NCI-H524 (cell line): ENCODE results near the gene LY6G5C.

Experiments
- DNase-seq, 2 experiments: peaks; one replicate each; lab custom pipeline; 2025; lab: John Stamatoyannopoulos, UW

LY6G5C gene

DNA sequence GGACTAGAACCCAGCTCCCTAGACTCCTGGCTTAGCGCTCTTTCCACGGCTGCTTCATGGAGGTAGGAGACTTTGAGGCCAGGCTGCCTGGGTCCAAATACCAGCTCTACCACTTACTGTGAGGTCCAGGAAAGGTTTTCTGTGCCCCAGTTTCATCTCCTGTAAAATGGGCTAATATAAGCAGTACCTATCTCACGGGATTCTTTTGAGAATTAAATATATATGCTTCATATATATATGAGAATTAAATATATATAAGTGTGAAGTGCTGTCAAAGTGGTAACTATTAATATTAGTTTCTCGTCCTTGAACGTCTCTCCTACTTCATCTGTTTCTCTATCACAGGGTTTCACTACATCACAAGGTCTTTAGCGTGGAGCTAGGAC is 10.2 kb upstream of the LY6G5C start:
- no peak for DNase-seq

DNA sequence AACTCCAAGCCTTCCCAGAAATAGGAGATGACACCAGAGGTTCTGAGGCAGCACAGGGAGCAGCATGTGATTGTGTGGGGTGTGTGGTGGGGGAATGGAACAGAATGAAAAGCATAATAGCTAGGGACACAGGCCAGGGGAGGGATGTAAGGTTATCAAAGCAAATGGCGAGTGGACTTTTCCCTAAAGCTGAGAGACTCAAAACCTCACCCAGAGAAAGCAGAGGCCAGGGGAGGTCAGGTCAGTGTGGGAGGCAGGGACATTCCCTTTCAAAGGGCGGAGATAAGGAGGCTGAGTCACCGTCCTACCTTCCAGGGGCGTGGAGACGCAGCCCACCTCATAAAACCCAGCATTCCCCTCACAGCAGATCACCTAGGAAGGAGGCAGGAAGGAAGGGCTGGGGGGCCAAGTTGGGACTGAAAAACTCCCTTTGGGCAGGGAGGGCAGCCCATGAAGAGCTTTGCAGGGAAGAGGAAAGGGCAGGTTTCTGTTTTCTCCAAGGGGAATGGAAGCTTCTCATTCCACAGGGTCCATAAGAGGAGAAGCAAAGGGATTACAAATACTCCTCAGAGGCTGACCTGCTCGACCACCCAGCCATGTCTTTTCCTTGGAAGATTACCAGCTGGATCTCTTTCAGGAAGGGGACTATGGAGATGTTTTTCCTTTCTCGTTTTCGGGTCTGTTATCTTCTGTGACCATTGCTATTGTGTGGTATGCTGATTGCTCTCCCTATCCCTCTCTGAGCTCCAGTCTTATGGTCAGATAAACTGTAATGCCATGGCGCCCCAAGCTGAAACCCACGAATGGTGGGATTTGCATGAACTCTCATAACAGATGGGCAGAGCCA is 9.6 kb upstream of the LY6G5C start:
- no peak for DNase-seq

DNA sequence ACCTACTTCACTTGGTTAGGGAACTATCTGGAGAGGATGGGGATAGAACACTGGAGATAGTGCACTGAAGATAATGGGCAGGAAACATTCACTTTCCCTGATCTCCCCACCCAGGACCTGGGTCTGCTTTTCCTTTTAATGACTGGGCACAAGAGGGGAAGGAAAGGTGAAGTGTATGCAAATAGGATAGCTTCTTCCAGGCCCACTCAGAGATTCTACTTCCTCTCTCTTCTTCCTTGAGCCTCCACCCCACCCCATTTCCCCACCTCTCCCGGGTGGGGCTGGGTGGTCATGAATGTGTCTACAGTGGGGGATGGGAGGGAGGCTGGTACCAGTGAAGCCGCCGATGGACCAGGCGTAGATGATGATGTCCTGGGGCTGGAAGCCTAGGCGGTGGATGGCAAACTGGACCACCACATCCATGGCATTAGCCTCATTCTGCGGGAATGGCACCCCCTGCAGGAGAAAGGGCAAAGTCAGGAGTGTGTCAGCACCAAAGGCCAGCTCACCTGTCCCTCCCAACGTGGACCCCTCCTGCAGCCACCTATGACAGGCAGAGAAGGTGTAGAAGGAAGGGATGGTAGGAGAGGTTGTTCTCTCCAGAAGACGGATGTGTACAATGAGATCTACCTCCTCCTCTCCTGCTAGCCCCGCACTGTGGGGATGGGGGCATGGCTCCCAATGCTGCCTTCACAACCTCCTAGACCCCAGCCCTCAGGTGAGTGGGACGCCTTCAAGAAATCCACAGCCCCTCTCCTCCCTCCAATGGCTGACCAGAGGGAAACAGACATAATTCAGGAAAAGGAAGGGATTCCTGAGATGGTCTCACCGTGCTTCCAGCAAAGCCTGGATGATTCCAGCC is 8.6 kb upstream of the LY6G5C start:
- DNase-seq = no peak

DNA sequence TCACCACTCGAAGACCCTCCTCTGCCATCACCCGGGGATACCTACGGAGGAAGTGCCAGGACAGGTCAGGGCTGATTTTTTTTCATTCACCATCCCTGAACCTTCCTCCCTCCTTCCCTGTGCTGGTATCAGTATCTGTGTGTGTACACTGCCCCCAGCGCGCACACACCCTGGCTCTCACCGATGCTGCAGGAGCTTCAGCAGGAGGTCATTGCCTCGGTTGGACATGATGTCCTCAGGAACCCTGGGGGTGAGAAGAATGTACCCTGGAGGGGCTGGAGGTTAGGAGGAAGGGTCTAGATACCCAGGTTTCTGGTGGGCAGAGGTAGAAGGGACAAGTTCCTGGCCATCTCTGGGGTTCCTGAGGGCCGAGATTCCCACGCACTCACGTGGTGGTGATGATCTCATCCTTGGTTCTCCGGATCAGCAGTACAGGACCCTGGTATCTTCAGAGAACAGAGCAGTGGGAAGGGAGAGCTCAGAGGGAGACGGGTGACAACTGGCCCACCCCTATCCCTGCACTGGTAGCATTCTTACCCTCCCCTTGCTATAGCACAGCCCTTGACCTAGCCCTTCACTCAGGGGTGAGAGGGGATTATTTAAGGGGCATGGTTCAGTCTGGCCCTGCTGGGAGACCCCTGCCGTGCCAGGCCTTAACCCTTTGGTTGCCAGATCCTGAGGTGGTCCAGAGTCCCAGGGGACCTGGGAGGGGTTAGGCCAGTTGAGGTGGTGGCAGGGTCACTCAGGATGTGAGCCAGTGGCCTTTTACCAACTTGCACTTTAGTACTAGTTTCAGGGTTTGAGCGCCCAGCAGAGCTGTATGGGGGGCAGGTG is 7.2 kb upstream of the LY6G5C start:
- no peak for DNase-seq

DNA sequence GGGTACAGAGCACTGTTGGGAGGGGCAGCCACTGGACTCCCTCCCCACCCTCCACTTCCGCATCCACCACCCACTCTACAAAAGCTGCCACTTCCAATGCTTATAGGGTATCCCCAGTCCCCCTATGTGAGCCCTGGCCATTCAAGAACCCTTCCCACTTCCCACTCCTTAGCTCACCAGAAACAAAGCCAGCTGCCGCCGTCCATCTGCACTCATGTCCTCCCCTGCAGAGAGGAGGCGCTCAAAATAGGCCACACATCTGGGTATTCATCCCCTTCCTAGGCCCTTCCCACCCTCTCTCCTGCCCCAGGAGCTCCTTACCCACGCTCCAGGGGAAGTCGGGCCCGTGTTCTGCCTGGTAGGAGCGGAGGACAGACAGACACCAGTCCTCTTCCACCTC is 6.5 kb upstream of the LY6G5C start:
- no peak for DNase-seq

DNA sequence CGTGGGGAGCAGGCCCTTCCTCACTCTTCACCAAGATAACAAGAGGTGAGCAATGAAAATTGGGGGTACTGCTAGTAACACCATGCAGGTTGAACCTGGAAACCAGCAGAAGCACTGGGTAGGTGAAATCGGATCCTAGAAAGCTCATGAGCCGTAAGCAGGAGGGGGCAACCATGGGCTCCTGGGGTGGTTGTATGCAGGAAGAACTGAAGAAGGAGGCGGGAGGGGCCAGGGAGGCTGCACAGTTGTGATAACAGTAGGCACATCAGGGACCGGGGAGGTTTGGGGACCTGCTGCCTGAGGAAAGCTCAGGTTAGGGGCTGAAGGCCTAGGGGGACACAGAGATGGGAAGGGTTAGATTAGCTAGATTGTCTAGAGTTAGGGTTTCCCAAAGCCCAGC is 5.6 kb upstream of the LY6G5C start:
- DNase-seq = no peak

DNA sequence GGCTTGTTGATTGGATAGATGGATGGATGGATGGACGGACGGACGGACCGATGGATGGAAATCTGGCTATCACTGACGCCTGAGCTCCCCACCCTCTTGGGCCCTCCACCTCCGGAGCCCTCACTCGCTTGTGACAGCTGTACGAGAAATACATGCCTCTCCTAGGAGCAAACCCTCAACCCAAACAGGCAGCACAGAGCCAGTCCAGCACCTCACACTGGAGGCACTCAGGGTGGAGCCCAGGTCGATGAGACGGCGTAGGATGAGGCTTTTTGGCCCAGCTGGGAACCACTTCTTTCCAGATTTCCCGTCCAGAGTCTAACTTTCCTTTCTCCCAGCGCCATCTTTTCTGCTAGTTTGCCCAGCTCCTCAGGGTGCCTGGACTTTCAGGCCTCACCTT is 2.7 kb upstream of the LY6G5C start:
- no peak for DNase-seq

DNA sequence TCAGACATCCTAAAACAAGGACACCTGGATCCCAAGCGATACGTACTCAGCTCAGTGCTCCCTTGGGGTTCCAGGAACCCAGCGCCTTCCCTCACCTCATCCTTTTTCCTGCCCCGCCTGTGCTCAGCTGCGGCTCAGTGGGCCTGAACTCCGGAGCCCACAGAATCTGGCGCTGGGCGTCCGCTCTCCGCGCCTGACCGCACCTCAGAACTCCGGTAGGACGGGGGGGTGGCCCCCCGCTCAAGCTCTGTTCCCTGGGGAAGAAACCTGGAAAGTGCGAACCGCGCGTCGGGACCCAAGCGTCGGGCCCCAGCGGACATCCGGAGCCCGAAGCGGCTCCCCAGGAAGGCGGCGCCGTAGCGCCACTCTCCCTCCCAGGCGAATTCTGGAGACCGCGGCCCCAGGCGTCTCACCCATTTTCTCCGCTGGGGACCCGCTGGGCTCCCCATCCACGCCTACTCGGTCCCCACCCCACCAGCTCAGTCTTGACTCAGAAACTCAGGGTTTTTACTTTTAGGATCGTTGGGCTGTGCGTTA is 336 bp upstream of the LY6G5C start:
- peak; percentile 53 to 56 for DNase-seq

DNA sequence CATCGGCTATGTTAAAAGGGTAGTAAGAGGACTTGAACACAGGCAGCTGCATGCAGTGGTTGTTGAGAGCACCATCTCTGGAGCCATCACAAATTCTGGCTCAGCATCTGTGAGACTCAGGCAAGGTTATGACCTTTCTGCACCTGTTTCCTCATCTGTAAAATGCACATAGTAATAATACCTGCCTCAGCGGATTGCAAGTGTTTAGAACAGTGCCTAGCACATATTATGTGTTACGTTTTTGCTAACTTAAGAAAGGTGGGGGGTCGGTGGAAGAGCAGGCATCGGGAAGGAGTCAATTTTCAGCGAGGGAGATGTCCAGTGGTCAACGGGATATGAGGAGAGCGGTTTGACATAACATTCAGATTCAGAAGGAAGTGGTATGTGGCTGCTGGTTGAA is 2.9 kb downstream of the LY6G5C start:
- DNase-seq = no peak

DNA sequence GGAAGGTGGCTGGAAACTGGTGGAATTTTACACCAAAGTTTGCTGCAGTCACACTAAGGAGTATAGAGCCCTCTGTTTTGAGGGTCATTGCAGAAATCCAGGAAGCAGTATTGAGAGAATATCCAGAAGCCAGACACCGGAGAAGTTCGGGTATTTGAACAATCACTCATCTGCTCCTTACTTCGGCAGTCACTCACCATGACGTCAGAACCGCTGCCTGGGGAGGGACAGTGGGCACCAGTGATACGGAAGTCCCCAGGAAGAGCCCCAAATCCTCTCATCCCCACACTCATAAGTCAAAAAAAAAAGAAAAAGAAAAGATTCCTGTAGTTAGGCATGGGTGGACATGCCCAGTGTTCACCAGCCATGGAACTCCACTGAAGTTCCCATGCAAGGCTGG is 4.0 kb downstream of the LY6G5C start:
- no peak for DNase-seq

DNA sequence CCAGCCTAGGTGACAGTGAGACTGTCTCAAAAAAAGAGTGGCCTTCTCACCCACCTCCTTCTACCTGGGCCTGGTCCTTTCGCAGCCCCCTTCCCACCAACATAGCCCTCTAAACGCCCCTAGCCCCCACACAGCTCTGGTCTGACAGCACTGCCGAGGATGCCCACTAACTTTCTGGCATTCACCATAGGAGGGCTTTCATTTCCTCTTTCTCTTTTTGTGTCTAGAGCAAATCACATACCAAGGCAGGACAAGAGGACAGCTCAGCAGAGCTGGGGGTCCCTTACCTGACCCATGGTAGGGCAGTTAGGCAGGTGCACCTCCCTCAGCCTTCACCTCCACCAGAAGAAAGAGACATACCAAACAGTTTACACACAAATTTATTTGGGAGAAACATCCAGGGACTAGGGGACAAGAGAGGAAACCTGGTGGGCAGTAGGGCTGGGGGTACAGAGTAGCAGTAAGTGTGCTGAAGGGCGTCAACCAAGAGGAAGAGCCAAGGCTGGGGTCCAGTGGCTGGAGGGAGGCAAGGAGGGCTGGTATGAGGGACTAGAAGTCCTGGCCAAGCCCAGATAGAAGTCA is 4.5 kb downstream of the LY6G5C start:
- DNase-seq = no peak

DNA sequence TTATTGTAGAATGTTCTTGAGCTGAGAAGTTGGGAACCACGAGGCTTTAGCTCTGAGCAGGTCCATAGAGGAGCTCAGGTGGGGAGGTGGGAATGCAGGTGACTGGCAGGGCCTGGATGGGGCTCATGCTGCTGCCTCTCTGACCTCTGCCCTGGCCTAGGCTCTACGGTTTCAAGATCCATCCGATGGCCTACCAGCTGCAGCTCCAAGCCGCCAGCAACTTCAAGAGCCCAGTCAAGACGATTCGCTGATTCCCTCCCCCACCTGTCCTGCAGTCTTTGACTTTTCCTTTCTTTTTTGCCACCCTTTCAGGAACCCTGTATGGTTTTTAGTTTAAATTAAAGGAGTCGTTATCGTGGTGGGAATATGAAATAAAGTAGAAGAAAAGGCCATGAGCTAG is 11.2 kb downstream of the LY6G5C start, which contains the start of gene LY6G5B:
TSS of gene LY6G5B (plus strand) at position 301 of the 400 bp plus-strand sequence. CDS start 975 bp downstream, outside the sequence.
- DNase-seq = no peak

DNA sequence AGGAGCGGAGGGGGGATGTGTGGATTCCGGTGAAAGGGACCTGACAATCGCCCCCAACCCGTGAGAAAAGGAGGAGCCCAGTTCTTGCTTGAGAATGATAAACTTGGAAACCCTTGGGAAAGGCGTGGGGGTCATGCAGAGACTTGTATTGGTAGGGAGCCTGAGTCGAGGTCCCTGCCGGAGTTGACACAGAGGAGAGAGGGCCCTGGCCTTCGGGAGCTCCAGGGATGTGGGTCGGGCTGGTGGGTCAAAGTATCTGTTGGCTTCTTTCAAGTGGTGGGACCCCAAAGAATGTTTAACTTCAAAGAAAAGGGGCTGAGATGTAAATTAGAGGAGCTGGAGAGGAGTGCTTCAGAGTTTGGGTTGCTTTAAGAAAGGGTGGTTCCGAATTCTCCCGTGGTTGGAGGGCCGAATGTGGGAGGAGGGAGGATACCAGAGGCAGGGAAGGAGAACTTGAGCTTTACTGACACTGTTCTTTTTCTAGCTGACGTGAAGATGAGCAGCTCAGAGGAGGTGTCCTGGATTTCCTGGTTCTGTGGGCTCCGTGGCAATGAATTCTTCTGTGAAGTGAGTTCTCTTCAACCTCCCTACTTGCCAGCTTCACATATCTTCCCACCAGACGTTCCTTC is 14.4 kb downstream of the LY6G5C start:
- DNase-seq = no peak

DNA sequence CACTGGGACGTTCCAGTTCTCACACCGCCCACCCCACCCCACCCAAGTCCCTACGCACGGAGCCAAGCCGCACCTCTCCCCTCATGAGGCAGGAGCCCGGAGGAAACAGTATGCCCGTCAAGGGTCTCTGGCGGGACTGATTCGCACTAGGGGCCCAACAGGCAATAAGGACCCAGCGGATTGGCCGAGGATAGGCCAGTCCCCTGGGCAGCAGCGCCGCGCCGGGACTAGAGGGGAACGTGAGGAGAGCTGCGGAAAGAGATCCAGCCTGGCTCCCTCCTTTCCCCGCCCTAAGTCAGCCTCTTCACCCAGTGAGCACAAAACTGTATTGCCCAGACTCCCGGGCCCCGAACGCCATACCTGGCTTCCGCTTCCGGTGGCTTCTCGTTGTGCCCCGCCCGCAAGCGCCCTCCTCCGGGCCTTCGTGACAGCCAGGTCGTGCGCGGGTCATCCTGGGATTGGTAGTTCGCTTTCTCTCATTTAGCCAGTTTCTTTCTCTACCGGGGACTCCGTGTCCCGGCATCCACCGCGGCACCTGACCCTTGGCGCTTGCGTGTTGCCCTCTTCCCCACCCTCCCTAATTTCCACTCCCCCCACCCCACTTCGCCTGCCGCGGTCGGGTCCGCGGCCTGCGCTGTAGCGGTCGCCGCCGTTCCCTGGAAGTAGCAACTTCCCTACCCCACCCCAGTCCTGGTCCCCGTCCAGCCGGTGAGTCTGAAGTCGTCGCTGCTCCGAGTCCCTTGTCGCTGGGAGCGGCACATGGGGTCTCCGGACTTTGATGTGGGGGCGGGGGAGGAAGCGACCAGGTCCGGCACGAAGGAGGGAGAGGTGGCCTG is 15.1 kb downstream of the LY6G5C start, which contains the start of gene CSNK2B:
TSS of gene CSNK2B (plus strand) at position 580 of the 836 bp plus-strand sequence. CDS start 752 bp downstream, outside the sequence.
- DNase-seq = peak; percentile 94 to 96

DNA sequence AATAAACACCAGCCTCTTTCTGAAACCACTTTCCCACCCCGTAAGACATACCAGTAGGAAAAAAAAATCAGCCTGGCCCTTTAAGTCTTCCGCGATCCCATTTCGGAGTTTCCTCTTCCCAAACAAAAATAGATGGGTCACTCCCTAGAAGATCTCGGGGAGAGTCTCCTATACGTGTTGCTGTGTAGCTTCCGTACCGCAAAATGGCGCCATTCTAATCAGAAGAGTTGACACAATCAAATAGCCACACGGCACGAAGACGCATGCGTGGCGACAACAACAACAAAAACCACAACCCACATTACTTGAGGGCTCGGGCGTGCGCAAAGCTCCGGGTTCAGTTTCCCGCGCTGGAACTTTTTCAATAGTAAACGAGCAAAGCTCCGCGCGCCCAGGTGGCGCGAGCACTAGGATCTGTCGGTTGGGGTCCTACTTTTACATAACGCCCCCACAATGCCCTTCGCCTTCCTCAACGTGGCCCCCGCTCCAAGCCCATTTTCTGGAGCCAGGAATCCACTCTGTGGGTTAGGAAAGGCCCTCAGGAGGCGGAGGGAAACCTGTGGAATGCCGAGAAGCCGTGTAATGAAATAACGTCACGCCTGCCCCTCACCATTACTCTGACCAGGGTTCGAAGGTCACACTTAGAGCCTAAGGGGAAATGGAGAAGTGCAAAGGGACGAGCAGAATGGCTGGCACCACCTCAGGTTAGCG is 15.9 kb downstream of the LY6G5C start, which contains the start of gene GPANK1:
TSS of gene GPANK1 (minus strand) at position 208 of the 711 bp plus-strand sequence. CDS start 519 bp downstream, outside the sequence.
- DNase-seq = peak; percentile 88 to 94

DNA sequence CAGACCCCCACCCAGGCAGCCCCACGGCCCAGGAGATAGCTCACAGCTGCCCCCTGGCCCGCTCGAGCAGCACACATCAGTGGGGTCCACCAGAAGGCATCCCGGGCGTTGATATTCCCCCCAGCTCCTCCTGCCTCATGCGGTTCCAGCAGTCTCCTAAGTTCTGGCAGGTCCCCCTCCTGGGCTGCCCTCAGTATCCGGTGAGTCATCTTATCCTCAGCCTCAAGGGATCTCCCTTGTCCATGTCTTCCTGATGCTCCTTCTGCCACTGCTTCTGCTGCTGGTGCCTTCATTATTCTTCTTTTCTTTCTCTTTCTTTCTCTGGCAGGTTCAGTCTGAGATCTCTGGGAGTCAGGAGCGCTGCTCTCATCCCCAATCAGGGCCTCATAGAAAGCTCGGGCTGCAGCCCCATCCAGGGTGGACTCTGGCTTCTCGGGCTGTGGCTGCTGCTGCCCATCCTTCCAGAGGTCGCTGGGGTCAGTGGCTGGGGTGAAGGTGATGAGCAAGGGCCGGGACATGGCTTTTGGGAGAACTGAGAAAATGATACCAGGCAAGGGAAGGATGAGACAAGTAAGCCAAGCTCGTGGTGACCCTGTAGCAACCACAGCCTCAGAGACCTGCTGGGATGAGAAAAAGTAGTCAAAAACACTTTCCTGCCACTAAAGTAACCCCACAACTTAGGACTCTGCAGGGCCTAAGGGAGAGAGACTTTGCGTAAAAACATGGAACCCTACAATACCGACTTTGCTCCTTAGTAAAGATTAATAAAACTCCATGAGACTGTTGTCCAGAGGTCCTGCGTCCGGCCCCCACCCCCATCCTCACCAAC is 16.7 kb downstream of the LY6G5C start:
- DNase-seq = no peak

DNA sequence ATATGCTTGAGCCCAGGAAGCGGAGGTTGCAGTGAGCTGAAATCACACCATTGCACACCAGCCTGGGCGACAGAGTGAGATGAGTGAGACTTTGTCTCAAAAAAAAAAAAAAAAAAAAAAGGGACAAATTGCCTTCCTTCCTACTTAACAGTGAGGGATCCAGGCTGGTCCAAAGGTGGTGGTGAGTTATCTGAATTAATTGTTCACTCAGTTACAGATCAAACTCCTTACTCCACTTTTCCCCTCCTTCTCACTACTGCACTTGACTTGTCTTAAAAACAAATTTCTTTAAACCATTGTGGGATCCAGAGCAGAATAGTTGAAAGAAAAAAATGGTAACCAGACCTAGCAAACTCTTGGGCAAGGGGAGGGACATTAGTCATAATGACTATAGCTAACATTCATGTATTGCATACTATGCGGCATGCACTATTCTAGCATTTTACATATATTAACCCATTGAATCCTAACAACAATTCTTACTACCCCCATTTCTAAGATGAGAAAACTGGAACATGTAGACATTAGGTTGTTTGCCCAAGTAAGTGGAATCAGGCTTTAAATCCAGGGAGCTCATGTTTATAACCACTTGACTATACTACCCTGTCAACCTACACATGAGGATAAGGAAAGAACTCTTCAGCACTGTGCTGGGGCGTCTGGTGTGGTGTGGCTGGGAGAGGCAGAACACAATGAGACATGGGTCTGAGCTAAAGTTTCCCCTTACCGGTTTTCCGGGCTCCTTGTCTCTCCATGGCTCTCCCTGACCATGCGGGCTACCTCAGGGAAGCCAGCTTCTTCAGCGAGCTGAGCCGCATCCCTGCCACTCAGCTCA is 17.5 kb downstream of the LY6G5C start:
- DNase-seq = no peak
